ENCODE measurements around the gene CTSO.

GRCh38 chr4:155973639-155974475 is 20.2 kb upstream of the CTSO start:
- TF ChIP-seq CTCF (optimal IDR thresholded peaks at IDR 0.05 in 1 of 3, IDR thresholded peaks at IDR 0.05 in 1 of 3, conservative IDR thresholded peaks at IDR 0.05 in 1 of 3; ENCODE audit: extremely low read depth in 1 of 3, insufficient read depth in 2 of 3, low read length in 3 of 3) (no peak), EZH2 (IDR thresholded peaks at IDR 0.05; ENCODE audit: low read length) (no peak)

All from keratinocyte (primary cell).